Activated CD4-positive, alpha-beta T cell treated with anti-CD3 and anti-CD28 coated beads for 48 hours (primary cell): ENCODE measurements around the gene ARMS2.

Experiments
- DNase-seq: peaks from one replicate; pipeline ENCODE4 v3.0.0-alpha.2; 2020

The ARMS2 gene

GRCh38 chr10:122474131-122474818 is 19.8 kb downstream of the ARMS2 start:
- DNase-seq: no peak

DNA sequence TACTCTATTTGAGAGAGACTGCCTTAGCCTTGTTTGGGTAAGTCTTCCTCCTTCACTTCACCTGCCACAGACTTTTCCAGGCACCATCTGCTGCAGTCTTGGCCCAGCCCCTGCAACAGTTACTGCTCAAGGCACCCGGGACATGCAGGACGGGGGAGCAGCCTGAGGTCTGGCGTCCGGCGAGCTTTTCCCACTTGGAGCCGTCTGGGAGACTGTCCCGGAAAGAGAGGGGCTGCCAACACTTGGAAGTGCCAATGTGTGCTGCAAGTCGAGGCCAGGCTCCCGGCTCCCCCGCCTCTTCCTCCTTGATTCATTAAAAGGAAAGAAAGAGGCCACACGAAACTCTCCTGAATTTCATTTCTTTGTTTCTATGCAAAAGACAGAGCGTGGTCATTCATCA is 20.6 kb downstream of the ARMS2 start:
- no peak for DNase-seq

- DNase-seq: no peak
Observed at GRCh38 chr10:122475591-122476332, 21.3 kb downstream of the ARMS2 start.

DNA sequence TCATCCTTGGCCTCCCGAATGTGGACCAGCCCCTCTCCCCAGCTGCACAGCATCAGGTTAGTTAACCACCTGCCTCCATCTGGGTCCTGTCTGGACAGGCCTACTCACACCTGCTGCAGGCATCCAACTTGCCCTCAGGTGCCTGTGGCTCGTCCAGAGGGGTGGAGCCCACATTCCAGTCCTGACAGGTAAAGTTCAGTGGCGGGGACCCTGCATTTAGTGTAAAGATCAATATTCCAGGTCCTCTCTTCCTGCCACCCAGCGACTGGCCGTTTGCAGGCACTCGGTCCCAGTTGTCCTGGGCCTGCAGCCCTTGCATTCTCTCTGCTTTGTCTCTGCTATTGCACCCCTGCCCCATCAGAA is 21.9 kb downstream of the ARMS2 start:
- no peak for DNase-seq

DNA sequence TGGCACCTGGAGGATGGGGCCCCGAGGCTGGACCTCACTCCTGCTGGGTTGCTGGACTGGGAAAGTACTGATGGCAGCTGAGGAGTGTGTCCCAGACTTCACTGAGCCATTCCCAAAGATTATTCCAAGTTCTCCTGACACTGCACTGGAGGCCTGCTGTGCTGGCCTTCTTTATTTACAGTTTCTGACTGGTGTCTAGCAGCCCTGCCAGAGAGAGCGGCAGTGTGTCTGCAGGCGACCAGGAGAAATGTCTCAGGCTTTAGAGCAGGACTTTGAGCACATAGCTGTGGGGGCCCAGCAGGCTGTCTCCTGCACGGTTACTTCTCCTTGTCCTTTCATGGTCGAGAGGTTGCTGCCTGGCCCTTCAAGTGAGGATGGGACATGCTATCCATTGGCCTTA is 23.0 kb downstream of the ARMS2 start:
- DNase-seq: no peak

GRCh38 chr10:122478971-122479370 is 24.5 kb downstream of the ARMS2 start:
- no peak for DNase-seq

DNA sequence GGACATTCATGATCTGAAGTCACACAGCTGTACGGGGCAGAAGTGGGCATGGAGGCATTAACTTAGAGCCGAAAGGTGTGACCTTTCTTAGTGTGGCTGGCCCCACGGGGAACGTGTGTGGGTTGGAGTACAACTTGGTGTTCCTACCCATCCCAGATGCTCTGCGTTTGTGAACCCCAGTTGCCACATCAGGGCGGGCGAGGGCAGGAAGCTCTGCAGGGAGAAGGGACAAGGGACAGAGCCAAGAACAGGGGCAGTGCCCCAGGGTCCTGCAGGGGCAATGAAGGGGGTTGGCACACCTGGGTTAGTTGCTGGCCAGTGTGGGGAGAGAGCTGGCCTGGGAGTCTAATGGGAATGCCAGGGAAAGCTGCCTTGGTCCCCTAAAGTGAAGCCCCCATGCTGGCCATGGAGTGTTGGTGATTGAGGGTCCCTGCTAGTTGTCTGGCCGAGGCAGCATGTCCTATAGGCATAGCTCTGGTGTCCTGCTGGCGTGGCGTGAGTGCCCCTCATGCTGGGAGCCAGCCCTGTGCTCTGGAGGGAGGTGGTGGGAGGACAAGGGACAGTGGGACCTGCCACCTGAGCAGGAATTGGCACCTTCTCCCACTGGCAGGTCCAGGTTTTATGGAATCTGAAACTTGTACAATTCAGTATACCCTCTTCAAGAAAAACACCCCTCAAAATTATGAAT is 25.8 kb downstream of the ARMS2 start:
- DNase-seq: no peak

GRCh38 chr10:122481296-122482056 is 27.0 kb downstream of the ARMS2 start:
- no peak for DNase-seq

DNA sequence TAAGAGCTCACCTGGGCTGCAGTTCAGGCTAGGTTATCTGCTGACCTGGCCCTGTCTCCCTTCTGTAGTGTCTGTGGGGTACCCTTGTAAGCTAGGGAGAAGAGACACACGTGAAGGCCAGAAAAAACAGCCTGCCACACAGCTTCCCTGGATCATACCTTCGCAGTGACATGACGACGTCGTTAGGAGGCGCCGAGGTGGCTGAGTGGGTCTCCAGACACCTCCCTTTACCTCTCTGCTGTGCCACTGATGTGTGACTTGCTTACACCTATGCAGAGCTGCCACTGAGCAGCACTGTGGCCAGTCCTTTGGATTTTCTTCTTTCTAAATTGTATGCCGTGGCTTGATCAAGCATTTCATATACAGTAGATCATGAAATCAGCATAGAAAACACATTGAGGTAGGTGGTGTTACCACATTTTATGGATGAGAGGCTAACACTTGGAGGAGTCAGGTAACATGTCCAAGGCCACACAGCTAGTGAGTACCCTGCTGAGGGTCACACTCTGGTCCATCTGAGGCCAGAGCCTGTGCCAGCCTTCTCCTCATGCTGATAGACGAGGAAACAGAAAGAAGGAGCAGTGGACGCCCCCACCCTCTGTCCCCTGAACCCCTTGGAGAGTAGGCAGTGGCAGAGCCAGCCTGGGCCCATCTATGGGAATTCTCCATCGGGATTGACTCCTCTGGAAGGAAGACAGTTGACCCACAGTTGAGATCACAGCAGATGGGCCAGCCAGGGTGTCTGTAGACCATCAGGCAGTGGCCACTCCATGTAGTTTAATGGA is 30.0 kb downstream of the ARMS2 start:
- no peak for DNase-seq

GRCh38 chr10:122485670-122486069 is 31.2 kb downstream of the ARMS2 start:
- DNase-seq: no peak

DNA sequence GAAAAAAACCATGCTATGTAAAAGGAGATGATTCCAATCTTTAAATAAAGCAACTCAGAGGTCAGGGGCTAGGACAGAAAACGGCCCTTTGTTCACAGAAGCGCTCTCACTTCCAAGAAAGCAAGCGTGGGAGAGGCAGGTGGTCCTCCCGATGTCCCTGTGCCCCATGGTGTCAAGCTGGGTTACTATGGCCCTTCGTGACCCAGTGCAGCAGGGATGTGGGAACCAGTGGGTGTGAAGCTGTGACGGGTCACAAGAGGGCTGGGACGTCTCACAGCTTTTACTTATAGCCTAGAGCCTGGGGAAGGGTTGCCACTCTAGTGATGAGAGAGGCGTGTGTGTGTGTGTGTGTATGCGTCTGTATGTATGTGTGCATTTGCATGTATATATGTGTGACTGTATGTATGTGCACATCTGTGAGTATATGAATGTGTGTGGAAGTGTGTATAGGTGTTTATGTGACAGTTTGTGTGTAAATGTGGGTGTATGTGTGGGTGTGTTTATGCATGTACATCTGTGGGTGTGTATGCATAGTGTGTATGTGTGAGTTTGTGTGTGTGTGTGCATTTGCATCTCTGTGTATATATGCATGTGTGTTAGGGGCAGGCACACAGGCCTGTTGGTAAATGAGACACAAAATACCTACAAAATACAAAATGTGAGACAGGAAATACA is 32.1 kb downstream of the ARMS2 start:
- no peak for DNase-seq

- DNase-seq: no peak
Observed at GRCh38 chr10:122487174-122487765, 32.8 kb downstream of the ARMS2 start.

- no peak for DNase-seq
Observed at GRCh38 chr10:122490268-122490667, 35.8 kb downstream of the ARMS2 start.

DNA sequence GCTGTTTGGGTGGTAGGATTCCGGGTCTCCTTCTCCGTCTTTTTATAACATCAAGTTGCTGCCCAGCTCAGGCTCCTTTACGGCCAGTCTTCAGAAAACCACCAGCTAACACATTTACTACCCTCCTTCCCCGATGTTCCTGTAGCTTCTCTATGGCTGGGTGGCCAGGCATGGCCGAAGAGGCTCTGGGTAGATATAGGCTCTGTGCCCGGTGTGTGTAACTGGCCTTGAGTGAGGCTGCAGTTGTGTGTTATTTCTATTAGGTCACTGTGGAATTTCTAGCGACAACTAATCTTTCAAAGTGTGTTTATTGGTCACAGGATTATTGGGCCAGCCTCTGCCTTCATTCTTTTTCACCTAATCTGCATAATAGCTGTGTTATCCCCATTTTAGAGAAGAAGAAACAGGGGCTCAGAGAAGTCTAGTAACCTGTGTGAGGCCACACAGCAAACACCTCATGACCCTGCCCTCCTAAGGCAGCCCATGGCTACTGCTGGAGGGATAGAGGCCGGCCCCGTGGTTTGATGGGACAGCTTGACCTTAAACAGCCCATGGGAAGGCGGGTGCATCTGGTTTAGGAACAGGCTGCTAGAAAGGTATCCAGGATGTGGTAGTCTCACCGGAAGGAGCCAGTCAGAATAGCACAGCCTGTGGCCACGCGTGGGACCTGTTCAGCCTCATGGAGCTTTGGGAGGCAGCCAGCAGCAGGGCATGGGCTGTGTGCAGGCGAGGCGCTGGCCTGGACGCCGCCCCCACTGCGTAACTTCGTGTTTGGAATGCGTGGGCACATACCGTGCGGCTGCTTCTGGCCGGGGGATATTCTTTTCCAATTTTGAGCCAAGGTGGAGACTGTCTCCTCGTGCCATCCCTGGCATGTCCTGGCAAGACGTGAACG is 36.6 kb downstream of the ARMS2 start:
- peak; percentile 46 for DNase-seq

DNA sequence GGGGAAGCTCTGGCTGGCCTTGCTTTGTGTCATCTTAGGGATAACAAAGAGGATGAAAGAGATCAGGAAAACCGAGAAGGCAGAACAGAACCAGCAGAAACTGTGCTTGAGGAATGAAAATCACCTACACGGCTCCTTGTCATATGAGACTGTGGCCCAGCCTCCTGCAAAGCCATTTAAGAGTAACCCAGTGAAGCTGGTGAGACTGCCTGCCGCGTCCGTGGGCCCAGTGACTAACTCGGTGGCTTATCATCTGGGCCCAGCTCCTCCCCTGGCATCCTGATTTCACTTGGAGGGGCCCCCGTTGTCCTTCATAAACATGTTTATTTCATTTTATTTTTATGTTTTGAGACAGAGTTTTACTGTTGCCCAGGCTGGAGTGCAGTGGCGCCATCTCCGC is 37.6 kb downstream of the ARMS2 start:
- DNase-seq: peak; percentile 17

- DNase-seq: no peak
Observed at GRCh38 chr10:122492999-122493481, 38.6 kb downstream of the ARMS2 start.

GRCh38 chr10:122493761-122494160 is 39.3 kb downstream of the ARMS2 start:
- no peak for DNase-seq

DNA sequence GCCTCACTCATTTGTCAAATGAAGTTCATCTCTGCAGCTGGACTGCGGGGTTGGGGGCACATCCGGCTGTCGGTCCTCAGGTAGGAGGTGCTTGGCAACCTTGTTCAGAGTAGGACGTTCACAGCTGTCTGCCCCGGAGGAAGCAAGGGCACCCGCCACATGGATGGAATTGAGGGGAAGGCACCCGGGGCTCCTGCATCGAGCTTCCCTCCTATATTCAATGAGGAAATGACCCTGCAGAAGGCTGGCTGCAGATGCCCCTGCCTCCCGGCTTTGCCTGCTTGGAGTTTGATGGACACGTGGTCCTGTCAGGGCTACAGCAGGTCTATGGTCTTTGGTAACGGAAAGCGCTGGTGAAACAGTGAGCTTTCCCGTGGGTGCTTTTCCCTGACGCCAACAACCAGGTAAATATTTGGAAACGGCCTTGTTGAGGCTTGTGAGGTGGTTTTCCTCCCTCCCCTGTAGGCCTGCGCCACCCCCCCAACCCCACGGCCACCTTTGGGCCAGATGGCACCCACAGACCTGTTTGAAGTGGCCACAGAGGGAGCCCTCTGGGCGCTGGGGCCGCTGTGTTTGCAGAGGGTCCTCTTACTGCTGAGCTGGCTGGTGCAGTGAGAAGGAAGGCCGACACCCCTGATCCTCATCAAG is 39.8 kb downstream of the ARMS2 start:
- no peak for DNase-seq

GRCh38 chr10:122494833-122495232 is 40.4 kb downstream of the ARMS2 start:
- no peak for DNase-seq
